Lower leg skin (tissue), 3 donors: ENCODE data around the gene RNGTT.

Source experiments
- CTCF ChIP-seq, 3 donors: fragments of 450-650 bp; IDR thresholded peaks; one replicate each; pipeline ENCODE4 v1.5.1; 2016; ENCODE audit warnings: antibody characterized with exemption in 3 of 3, mild to moderate bottlenecking in 3 of 3, moderate library complexity in 2 of 3
- POLR2A ChIP-seq, 2 donors: fragments of 450-650 bp; IDR thresholded peaks; one replicate each; pipeline ENCODE4 v1.6.1; 2016 to 2017; ENCODE audit warnings: antibody characterized with exemption in 2 of 2, mild to moderate bottlenecking in 1 of 2, moderate library complexity in 1 of 2

GRCh38 chr6:88890860-88891845 is 72.3 kb downstream of the RNGTT start:
- TF ChIP-seq CTCF (IDR thresholded peaks at IDR 0.05) = no peak
- TF ChIP-seq POLR2A (IDR thresholded peaks at IDR 0.05) = no peak
